ENCODE results near the gene TAOK1.

- TF ChIP-seq CTCF (IDR thresholded peaks at IDR 0.05) (no peak), KDM5A (IDR thresholded peaks at IDR 0.05) (no peak)
Measured at GRCh38 chr17:29346462-29346861, 43.7 kb upstream of the TAOK1 start.
